Tibial nerve (tissue), 4 donors: ENCODE data around the gene MRPL39. TPM values are rescaled to one million over a fixed set of nuclear protein-coding genes. Genes with fewer than 3 reads are reported as not detected.

Experiments used
- DNase-seq, 2 donors: peaks; one replicate each; pipeline ENCODE4 v3.0.0-alpha.2; 2019; ENCODE audit warnings: low spot score in 2 of 2
- H3K27ac ChIP-seq, 4 donors: fragments of 200-600 bp; sonication (generic) in 3 of 4; one replicate each; pipeline ENCODE4 v1.5.1; 2017 to 2019; ENCODE audit warnings: mild to moderate bottlenecking in 1 of 4
- H3K27me3 ChIP-seq, 2 donors: fragments of 200-600 bp; sonication (generic) in 1 of 2; one replicate each; pipeline versions ENCODE4 v1.5.1 to v1.6.0; 2017 to 2019
- H3K36me3 ChIP-seq, 3 donors: fragments of 200-600 bp; sonication (generic); one replicate each; pipeline ENCODE4 v1.5.1; 2018 to 2019
- H3K4me1 ChIP-seq, 4 donors: fragments of 200-600 bp; sonication (generic) in 3 of 4; one replicate each; pipeline ENCODE4 v1.5.1; 2017 to 2019
- H3K4me3 ChIP-seq, 4 donors: fragments of 200-600 bp; sonication (generic) in 3 of 4; one replicate each; pipeline ENCODE4 v1.5.1; 2017 to 2019; ENCODE audit warnings: mild to moderate bottlenecking in 1 of 4, moderate library complexity in 1 of 4
- H3K9me3 ChIP-seq, 4 donors: fragments of 200-600 bp; sonication (generic) in 3 of 4; one replicate each; pipeline ENCODE4 v1.5.1; 2017 to 2019
- EP300 ChIP-seq, 2 donors: sonication (generic); formaldehyde crosslinking; IDR thresholded peaks; one replicate each; pipeline ENCODE4 v1.6.1; 2017; ENCODE audit warnings: antibody characterized with exemption in 2 of 2, mild to moderate bottlenecking in 1 of 2
- POLR2A ChIP-seq, 2 donors: fragments of 450-650 bp; IDR thresholded peaks; one replicate each; pipeline ENCODE4 v1.6.1; 2017; ENCODE audit warnings: antibody characterized with exemption in 2 of 2, mild to moderate bottlenecking in 2 of 2, moderate library complexity in 2 of 2
- WGBS, 2 donors: methylation state at CpG; one replicate each; pipeline ENCODE4 v1.1.5; 2018; 5-methylcytosine and 5-hydroxymethylcytosine counted together
- total RNA-seq, 4 donors: library from RNA; depleted of rRNA; stranded (reverse); fragments of >200 nt; gene quantifications; one replicate each; pipeline ENCODE4 v1.1.0, GENCODE V29; 2016
- TF ChIP-seq, protein P1 (sequence below), 5 experiments: fragments of 200-600 bp in 3 of 5; fragments of 450-650 bp in 2 of 5; sonication (generic) in 3 of 5; IDR thresholded peaks; one replicate each; pipeline ENCODE4 v1.5.1; 2016 to 2019; ENCODE audit warnings: antibody characterized with exemption in 5 of 5, mild to moderate bottlenecking in 3 of 5, moderate library complexity in 2 of 5

Gene MRPL39
- total RNA-seq, 4 donors from 2014 or later, result 14.5 to 22.3 (median 18.4) TPM

DNA sequence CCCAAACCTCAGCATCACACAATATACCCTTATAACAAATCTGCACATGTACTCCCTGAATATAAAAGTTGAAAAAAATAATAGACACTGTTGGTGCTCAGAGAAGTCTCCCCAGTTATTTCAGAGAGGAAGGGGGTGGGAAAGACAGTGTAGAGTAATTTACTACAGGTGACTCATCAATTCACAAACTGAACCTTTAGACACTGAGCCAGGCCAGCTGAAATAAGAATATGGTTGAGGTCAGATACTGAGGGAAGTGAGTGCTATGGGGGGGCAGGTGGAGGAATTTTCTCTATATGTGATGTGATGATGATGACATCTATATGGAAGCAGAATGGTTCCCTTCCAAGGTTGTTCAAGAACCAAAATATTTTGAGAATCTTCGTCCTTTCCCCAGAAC is 50.1 kb downstream of the MRPL39 start:
- peaks cover 0 to 7% (median 2%) of the 10 kb centered on the region in 4 donors for H3K4me1 ChIP-seq
- DNase-seq, result no peak
- no peak overlapping the region for H3K27ac ChIP-seq
- no peak overlapping the region for H3K4me3 ChIP-seq
- H3K27me3 ChIP-seq, result no peaks in the 10 kb centered on the region
- 88 to 91% methylated on average over 1 of the region's 1 CpG for WGBS, 2 donors
- H3K9me3 ChIP-seq, result no peaks in the 10 kb centered on the region
- no peaks in the 10 kb centered on the region for H3K36me3 ChIP-seq
- TF ChIP-seq POLR2A (IDR thresholded peaks at IDR 0.05) (no peak), EP300 (IDR thresholded peaks at IDR 0.05) (no peak)
- TF ChIP-seq, protein P1, sequence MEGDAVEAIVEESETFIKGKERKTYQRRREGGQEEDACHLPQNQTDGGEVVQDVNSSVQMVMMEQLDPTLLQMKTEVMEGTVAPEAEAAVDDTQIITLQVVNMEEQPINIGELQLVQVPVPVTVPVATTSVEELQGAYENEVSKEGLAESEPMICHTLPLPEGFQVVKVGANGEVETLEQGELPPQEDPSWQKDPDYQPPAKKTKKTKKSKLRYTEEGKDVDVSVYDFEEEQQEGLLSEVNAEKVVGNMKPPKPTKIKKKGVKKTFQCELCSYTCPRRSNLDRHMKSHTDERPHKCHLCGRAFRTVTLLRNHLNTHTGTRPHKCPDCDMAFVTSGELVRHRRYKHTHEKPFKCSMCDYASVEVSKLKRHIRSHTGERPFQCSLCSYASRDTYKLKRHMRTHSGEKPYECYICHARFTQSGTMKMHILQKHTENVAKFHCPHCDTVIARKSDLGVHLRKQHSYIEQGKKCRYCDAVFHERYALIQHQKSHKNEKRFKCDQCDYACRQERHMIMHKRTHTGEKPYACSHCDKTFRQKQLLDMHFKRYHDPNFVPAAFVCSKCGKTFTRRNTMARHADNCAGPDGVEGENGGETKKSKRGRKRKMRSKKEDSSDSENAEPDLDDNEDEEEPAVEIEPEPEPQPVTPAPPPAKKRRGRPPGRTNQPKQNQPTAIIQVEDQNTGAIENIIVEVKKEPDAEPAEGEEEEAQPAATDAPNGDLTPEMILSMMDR (IDR thresholded peaks at IDR 0.05), result no peak

DNA sequence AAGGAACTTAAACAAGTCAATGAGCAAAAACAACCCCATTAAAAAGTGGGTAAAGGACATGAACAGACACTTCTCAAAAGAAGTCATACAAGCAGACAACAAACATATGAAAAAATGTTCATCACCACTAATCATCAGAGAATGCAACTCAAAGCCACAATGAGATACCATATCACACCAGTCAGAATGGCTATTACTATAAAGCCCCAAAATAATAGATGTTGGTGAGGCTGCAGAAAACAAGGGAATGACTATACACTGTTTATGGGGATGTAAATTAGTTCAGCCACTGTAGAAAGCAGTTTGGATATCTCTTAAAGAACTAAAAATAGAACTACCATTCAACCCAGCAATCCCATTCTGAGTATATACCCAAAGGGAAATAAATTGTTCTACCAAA is 51.2 kb downstream of the MRPL39 start:
- no peak for DNase-seq
- Histone ChIP-seq H3K36me3 (no peaks in the 10 kb centered on the region), H3K27ac (no peak overlapping the region), H3K4me3 (no peak overlapping the region), H3K27me3 (no peaks in the 10 kb centered on the region), H3K9me3 (no peaks in the 10 kb centered on the region), H3K4me1 (peaks cover 0 to 7% (median under 1%) of the 10 kb centered on the region in 4 donors)
- TF ChIP-seq, protein P1 (IDR thresholded peaks at IDR 0.05), result no peak
- no peak for TF ChIP-seq POLR2A (IDR thresholded peaks at IDR 0.05)
- no peak for TF ChIP-seq EP300 (IDR thresholded peaks at IDR 0.05)

DNA sequence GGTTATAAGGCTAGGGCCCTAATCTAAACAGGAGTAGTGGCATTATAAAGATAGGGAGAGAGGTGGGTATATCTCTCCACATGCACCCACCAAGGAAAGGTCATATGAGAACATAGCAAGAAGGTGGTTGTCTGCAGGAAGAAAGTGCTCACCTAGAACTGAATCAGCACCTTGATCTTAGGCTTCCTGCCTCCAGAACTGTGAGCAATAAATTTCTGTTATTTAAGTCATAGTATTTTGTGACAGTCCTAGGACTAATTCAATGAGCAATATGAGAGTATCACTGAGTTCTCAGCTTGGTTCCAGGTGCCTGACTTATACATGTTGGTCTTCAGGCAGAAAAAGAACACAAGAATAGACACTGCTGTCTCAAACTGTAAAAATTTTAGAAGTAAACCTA is 51.8 kb downstream of the MRPL39 start:
- no peak for TF ChIP-seq POLR2A (IDR thresholded peaks at IDR 0.05)
- TF ChIP-seq, protein P1 (IDR thresholded peaks at IDR 0.05), result no peak
- TF ChIP-seq EP300 (IDR thresholded peaks at IDR 0.05), result no peak
- Histone ChIP-seq H3K27ac (no peak overlapping the region), H3K27me3 (no peaks in the 10 kb centered on the region), H3K9me3 (no peaks in the 10 kb centered on the region), H3K36me3 (no peaks in the 10 kb centered on the region), H3K4me1 (peaks cover 0 to 7% (median 0%) of the 10 kb centered on the region in 4 donors), H3K4me3 (no peak overlapping the region)
- DNase-seq, result no peak

DNA sequence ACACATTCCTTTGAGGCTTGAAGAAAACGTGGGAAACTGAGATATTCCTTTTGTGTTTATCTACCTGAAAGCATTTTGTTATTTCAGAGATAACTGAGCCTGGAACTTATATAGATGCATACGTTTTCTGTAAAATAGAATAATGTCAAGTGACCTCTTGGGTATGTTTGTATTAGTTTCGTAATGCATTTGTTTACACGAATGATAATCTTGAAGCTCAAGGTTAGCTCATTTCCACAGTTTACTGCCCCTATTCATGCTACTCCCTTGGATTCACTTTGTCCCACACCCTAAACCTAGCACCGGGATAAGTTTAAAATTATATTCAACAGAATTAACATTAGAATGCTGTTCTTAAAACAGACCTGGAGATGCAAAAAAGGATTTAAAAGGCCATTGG is 54.4 kb downstream of the MRPL39 start:
- Histone ChIP-seq H3K4me3 (no peak overlapping the region), H3K27me3 (no peaks in the 10 kb centered on the region), H3K9me3 (no peaks in the 10 kb centered on the region), H3K27ac (no peak overlapping the region), H3K36me3 (no peaks in the 10 kb centered on the region), H3K4me1 (no peaks in the 10 kb centered on the region)
- no peak for DNase-seq
- 85 to 87% methylated on average over 5 of the region's 5 CpGs for WGBS, 2 donors
- TF ChIP-seq EP300 (IDR thresholded peaks at IDR 0.05) (no peak), POLR2A (IDR thresholded peaks at IDR 0.05) (no peak)
- TF ChIP-seq, protein P1 (IDR thresholded peaks at IDR 0.05), result no peak

DNA sequence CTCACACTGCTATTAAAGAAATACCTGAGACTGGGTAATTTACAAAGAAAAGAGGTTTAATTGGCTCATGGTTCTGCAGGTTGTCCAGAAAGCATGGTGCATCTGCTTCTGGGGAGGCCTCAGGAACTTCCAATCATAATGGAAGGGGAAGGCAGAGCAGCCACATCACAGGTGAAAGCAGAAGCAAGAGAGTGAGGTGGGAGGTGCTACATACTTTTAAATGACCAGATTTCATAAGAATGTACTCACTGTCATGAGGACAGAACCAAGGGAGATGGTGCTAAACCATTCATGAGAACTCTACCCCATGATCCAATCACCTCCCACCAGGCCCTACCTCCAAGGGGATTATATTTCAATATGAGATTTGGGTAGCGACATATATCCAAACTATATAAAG is 55.7 kb downstream of the MRPL39 start:
- no peaks in the 10 kb centered on the region for H3K36me3 ChIP-seq
- TF ChIP-seq EP300 (IDR thresholded peaks at IDR 0.05) (no peak), POLR2A (IDR thresholded peaks at IDR 0.05) (no peak)
- TF ChIP-seq, protein P1 (IDR thresholded peaks at IDR 0.05), result no peak
- DNase-seq, result no peak
- H3K27ac ChIP-seq, result no peak overlapping the region
- H3K4me3 ChIP-seq, result no peak overlapping the region
- no peaks in the 10 kb centered on the region for H3K9me3 ChIP-seq
- WGBS, 2 donors, result 96% methylated on average over 1 of the region's 1 CpG
- no peaks in the 10 kb centered on the region for H3K27me3 ChIP-seq
- H3K4me1 ChIP-seq, result no peaks in the 10 kb centered on the region
